HEK293 (cell line): ENCODE data around the gene FAM9A.

Experiments
- CTCF ChIA-PET: fragments of 350-600 bp; formaldehyde crosslinking; extraction: SDS; loops from one replicate; lab custom pipeline; 2021; ENCODE audit warnings: antibody characterized with exemption; lab: Yijun Ruan, JAX
- POLR2A ChIA-PET: fragments of 300-600 bp; formaldehyde crosslinking; extraction: SDS; loops from one replicate; lab custom pipeline; 2020; ENCODE audit warnings: antibody characterized with exemption, inconsistent platforms; lab: Yijun Ruan, JAX
- H3K27ac ChIP-seq: fragments of 200-500 bp; sonication (Bioruptor generic); 2 replicates; pipeline ENCODE4 v1.5.1; 2014; ENCODE audit warnings: low read depth, low read length, control low read depth, inconsistent platforms; ENCODE audit errors: extremely low read depth
- H3K36me3 ChIP-seq, 2 experiments: fragments of 200-500 bp in 1 of 2; sonication (Bioruptor generic) in 1 of 2; 1 replicate in 1 of 2; 2 replicates in 1 of 2; pipeline ENCODE4 v1.5.1; 2014 to 2017; ENCODE audit warnings: inconsistent platforms in 2 of 2, low read length in 2 of 2; ENCODE audit not compliant: control insufficient read depth in 2 of 2, insufficient read depth in 1 of 2
- H3K4me1 ChIP-seq: fragments of 200-500 bp; sonication (Bioruptor generic); 2 replicates; pipeline ENCODE4 v1.5.1; 2014; ENCODE audit warnings: mild to moderate bottlenecking, low read length, inconsistent platforms; ENCODE audit not compliant: control insufficient read depth, insufficient read depth
- H3K4me3 ChIP-seq: 2 replicates; pipeline ENCODE4 v1.5.1; 2011; ENCODE audit warnings: low read depth, mild to moderate bottlenecking, control low read depth, low read length, moderate library complexity
- H3K9me3 ChIP-seq: fragments of 200-500 bp; sonication (Bioruptor generic); 2 replicates; pipeline ENCODE4 v1.5.1; 2014; ENCODE audit warnings: low read depth, low read length, inconsistent platforms; ENCODE audit not compliant: control insufficient read depth, insufficient read depth
- GLIS1 ChIP-seq: fragments of 450-650 bp; formaldehyde crosslinking; IDR thresholded peaks from 2 replicates; pipeline ENCODE4 v1.5.1; 2016; ENCODE audit warnings: missing biosample characterization, missing genetic modification characterization
- IKZF3 ChIP-seq: fragments of 450-650 bp; IDR thresholded peaks from 2 replicates; pipeline ENCODE4 v1.5.0; 2018; ENCODE audit warnings: missing biosample characterization, mild to moderate bottlenecking, missing genetic modification characterization, moderate library complexity
- KLF8 ChIP-seq: fragments of 450-650 bp; formaldehyde crosslinking; IDR thresholded peaks from 2 replicates; pipeline ENCODE4 v1.5.1; 2016; ENCODE audit warnings: missing biosample characterization, missing genetic modification characterization
- MZF1 ChIP-seq: fragments of 450-650 bp; formaldehyde crosslinking; IDR thresholded peaks from 2 replicates; pipeline ENCODE4 v1.5.1; 2017; ENCODE audit warnings: missing biosample characterization, missing genetic modification characterization, borderline replicate concordance
- PRDM2 ChIP-seq: fragments of 450-650 bp; formaldehyde crosslinking; IDR thresholded peaks from 2 replicates; pipeline ENCODE4 v1.5.1; 2016; ENCODE audit warnings: missing biosample characterization, missing genetic modification characterization, borderline replicate concordance
- SCRT1 ChIP-seq: fragments of 450-650 bp; formaldehyde crosslinking; IDR thresholded peaks from 2 replicates; pipeline ENCODE4 v1.5.1; 2016; ENCODE audit warnings: missing biosample characterization, missing genetic modification characterization, borderline replicate concordance
- WT1 ChIP-seq: fragments of 450-650 bp; formaldehyde crosslinking; IDR thresholded peaks from 2 replicates; pipeline ENCODE4 v1.5.1; 2016; ENCODE audit warnings: missing biosample characterization, missing genetic modification characterization
- ZBTB7A ChIP-seq: fragments of 450-650 bp; formaldehyde crosslinking; IDR thresholded peaks from 2 replicates; pipeline ENCODE4 v1.5.1; 2016; ENCODE audit warnings: low read depth, missing biosample characterization, missing genetic modification characterization
- ZNF114 ChIP-seq: fragments of 450-650 bp; formaldehyde crosslinking; IDR thresholded peaks from 2 replicates; pipeline ENCODE4 v1.5.0; 2017; ENCODE audit warnings: missing biosample characterization, missing genetic modification characterization
- ZNF132 ChIP-seq: fragments of 450-650 bp; formaldehyde crosslinking; IDR thresholded peaks from 2 replicates; pipeline ENCODE4 v1.5.1; 2017; ENCODE audit warnings: missing biosample characterization, missing genetic modification characterization, borderline replicate concordance
- ZNF18 ChIP-seq: fragments of 450-650 bp; formaldehyde crosslinking; IDR thresholded peaks from 2 replicates; pipeline ENCODE4 v1.5.1; 2016; ENCODE audit warnings: missing biosample characterization, missing genetic modification characterization
- ZNF341 ChIP-seq: fragments of 450-650 bp; formaldehyde crosslinking; IDR thresholded peaks from 2 replicates; pipeline ENCODE4; 2016; ENCODE audit warnings: low read depth, missing biosample characterization, missing genetic modification characterization
- ZNF433 ChIP-seq: fragments of 450-650 bp; formaldehyde crosslinking; IDR thresholded peaks from 2 replicates; pipeline ENCODE4 v1.5.1; 2016; ENCODE audit warnings: missing biosample characterization, missing genetic modification characterization, low read depth
- ZNF654 ChIP-seq: fragments of 450-650 bp; formaldehyde crosslinking; IDR thresholded peaks from 2 replicates; pipeline ENCODE4 v1.5.1; 2016; ENCODE audit warnings: low read depth, missing biosample characterization, missing genetic modification characterization
- ZNF792 ChIP-seq: fragments of 450-650 bp; formaldehyde crosslinking; IDR thresholded peaks from 2 replicates; pipeline ENCODE4 v1.5.1; 2016; ENCODE audit warnings: missing biosample characterization, missing genetic modification characterization
- TF ChIP-seq, protein P1 (sequence below): fragments of 450-650 bp; formaldehyde crosslinking; IDR thresholded peaks from 2 replicates; pipeline ENCODE4 v1.5.1; 2017; ENCODE audit warnings: missing biosample characterization, missing genetic modification characterization
- TF ChIP-seq, protein P2 (sequence below): fragments of 450-650 bp; formaldehyde crosslinking; IDR thresholded peaks from 2 replicates; pipeline ENCODE4 v1.5.1; 2016; ENCODE audit warnings: missing biosample characterization, missing genetic modification characterization

FAM9A gene

DNA sequence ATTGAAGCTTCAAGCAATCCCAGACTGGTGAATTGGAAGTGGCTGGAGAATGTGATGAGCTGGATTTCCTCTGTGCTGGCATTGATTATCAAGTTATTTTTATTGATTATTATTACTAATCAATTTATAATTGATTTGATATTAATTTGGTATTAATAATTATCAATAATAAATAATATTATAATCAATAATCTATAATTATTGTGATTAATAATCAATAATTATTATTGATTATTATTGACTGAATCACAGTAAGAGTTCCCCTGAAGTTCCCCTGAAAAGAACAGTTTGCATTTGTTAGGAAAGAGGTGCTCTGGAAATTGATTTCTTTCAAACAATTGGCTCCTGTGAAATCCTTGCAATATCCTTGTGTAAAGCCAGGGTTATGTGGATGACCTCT, 7.5 kb upstream of the FAM9A start:
- no peak overlapping the region for H3K27ac ChIP-seq
- ChIA-PET POLR2A (no interaction called here), CTCF (interaction anchor here (0.9 kb wide), 1 partner anchor 8 kb away, joined by 3 read pairs; no protein-coding TSS in a partner anchor)
- H3K4me3 ChIP-seq, result no peak overlapping the region
- no peaks in the 10 kb centered on the region for H3K9me3 ChIP-seq
- no peak for TF ChIP-seq ZNF433 (tag by site-specific recombination)
- no peak for TF ChIP-seq ZNF341
- TF ChIP-seq WT1, result no peak
- TF ChIP-seq, protein P1, sequence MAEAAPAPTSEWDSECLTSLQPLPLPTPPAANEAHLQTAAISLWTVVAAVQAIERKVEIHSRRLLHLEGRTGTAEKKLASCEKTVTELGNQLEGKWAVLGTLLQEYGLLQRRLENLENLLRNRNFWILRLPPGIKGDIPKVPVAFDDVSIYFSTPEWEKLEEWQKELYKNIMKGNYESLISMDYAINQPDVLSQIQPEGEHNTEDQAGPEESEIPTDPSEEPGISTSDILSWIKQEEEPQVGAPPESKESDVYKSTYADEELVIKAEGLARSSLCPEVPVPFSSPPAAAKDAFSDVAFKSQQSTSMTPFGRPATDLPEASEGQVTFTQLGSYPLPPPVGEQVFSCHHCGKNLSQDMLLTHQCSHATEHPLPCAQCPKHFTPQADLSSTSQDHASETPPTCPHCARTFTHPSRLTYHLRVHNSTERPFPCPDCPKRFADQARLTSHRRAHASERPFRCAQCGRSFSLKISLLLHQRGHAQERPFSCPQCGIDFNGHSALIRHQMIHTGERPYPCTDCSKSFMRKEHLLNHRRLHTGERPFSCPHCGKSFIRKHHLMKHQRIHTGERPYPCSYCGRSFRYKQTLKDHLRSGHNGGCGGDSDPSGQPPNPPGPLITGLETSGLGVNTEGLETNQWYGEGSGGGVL, result no peak
- no peak for TF ChIP-seq ZBTB7A (tag by site-specific recombination)
- TF ChIP-seq ZNF654, result no peak
- no peak for TF ChIP-seq GLIS1
- TF ChIP-seq ZNF792 (tag by site-specific recombination), result no peak
- no peak for TF ChIP-seq ZNF18
- no peak for TF ChIP-seq ZNF114 (tag by site-specific recombination)
- TF ChIP-seq, protein P2, sequence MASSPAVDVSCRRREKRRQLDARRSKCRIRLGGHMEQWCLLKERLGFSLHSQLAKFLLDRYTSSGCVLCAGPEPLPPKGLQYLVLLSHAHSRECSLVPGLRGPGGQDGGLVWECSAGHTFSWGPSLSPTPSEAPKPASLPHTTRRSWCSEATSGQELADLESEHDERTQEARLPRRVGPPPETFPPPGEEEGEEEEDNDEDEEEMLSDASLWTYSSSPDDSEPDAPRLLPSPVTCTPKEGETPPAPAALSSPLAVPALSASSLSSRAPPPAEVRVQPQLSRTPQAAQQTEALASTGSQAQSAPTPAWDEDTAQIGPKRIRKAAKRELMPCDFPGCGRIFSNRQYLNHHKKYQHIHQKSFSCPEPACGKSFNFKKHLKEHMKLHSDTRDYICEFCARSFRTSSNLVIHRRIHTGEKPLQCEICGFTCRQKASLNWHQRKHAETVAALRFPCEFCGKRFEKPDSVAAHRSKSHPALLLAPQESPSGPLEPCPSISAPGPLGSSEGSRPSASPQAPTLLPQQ (tag by site-specific recombination), result no peak
- TF ChIP-seq KLF8, result no peak
- TF ChIP-seq MZF1 (tag by site-specific recombination), result no peak
- TF ChIP-seq PRDM2, result no peak
- no peak for TF ChIP-seq SCRT1 (tag by site-specific recombination)
- no peak for TF ChIP-seq IKZF3 (tag by site-specific recombination)
- TF ChIP-seq ZNF132, result no peak
- H3K36me3 ChIP-seq, result no peaks in the 10 kb centered on the region
- H3K4me1 ChIP-seq, result no peaks in the 10 kb centered on the region
